Measurements from ENCODE around the gene SETDB2.

Gene SETDB2

DNA sequence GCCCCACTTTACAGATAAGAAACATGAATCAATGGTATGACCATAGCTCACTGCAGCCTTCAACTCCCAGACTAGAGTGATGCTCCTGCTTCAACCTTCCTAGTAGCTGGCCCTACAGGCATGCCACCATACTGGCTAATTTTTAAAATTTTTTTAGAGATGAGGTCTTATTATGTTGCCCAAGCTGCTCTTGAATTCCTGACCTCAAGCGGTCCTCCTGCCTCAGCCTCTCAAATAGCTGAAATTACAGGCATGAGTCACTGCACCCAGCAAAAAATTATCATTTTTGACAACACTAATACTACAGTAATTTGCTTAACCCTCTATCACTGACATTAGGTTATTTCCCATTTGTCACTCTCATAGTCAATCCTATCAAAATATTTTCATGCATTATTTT is 15.0 kb upstream of the SETDB2 start:
- in situ Hi-C loops (cut with MboI; ENCODE audit: low sequenced_read_pairs): no loop called here

DNA sequence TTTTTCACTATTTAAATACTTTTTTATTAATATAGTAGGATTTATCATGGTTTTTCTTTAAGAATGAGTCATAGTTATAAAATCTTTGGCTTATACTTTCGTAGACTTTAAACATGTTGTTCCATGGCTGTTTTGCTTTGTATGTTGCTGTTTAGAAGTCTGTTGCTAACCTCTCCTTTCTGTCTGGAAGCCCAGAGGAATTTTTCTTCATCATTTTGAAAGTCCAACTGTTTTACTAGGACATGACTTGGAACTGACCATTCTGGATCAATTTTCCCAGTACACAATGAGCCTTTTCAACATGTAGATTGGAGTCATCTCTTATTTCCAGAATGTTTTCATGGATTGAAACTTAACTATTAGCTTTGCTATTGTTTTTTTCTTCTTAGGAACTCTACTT is 8.1 kb upstream of the SETDB2 start:
- in situ Hi-C loops (cut with MboI; ENCODE audit: low sequenced_read_pairs): no loop called here

DNA sequence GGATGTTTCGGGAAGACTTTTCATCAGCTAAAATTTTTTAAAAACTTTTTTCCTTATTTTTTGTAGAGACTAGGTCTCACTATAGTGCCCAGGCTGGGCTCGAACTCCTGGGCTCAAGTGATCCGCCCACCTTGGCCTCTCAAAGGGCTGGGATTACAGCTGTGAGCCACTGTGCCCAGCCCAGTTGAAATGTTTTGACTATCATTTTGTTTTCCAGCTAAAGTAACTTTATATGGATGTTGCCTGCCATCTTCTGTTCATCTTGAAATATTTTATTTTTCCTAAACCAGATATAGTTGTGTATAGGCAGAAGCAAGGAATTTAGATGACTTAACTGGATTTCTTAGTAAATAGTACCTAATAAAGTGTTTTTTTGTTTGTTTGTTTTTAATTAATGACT is 7.2 kb upstream of the SETDB2 start:
- in situ Hi-C loops (cut with MboI; ENCODE audit: low sequenced_read_pairs): no loop called here

DNA sequence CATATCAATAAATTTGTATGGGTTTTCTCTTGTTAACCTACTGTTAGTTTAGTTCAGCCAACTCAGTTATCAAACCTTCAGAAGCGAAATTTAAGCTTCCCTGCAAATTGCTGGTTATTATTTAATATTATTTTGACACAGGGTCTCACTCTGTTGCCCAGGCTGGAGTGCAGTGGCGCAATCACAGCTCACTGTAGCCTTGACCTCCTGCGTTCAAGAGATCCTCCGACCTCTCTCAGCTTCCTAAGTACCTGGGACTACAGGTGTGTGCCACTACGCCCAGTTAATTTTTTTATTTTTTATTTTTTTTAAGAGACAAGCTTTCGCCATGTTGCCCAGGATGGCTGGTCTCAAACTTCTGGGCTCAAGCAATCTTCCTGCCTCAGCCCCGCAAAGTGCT is 6.4 kb upstream of the SETDB2 start:
- in situ Hi-C loops (cut with MboI; ENCODE audit: low sequenced_read_pairs): no loop called here

DNA sequence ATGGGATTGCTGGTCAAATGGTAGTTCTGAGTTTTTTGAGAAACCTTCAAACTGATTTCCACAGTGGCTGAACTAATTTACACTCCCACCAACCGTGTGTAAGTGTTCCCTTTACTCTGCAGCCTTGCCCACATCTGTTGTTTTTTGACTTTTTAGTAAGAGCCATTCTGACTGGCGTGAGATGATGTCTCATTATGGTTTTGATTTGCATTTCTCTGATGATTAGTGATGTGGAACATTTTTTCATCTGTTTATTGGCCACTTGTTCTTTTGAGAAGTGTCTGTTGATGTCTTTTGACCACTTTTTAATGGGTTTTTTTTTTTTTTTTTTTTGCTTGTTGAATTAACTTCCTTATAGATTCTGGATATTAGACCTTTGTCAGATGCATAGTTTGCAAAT is 4.5 kb upstream of the SETDB2 start:
- in situ Hi-C loops (cut with MboI; ENCODE audit: low sequenced_read_pairs): no loop called here

DNA sequence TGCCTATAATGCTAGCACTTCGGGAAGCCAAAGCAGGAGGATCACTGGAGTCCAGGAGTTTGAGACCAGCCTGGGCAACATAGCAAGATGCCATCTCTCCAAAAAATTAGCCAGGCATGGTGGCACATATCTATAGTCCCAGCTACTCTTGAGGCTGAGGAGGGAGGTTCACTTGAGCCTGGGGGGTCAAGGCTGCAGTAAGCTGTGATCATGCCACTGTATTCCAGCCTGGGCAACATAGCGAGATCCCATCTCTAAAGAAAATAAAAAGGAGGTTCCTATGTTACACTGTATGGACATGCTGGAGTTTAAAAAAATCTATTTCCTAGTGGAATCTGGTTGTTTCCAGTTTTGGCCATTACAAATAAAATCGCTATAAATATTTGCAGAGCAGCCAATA is 2.8 kb upstream of the SETDB2 start:
- in situ Hi-C loops (cut with MboI; ENCODE audit: low sequenced_read_pairs): no loop called here

DNA sequence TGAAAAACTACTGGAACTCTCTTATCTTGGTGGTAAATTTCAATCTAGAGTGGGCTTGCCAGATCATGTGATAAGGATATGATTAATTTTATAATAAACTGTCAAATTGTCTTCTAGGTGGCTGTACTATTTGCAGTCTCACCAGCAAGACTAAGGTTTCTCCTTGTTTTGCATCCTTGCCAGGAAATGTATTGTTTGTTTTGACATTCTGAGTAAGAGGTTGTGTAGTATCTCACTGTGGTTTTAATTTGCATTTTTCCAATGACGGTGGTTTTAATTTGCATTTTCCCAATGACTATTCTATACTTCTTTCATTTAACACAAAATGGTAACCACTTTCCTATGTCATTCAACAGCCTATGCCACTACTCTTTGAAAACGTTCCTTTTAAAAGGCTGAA is 2.2 kb upstream of the SETDB2 start:
- in situ Hi-C loops (cut with MboI; ENCODE audit: low sequenced_read_pairs): no loop called here

DNA sequence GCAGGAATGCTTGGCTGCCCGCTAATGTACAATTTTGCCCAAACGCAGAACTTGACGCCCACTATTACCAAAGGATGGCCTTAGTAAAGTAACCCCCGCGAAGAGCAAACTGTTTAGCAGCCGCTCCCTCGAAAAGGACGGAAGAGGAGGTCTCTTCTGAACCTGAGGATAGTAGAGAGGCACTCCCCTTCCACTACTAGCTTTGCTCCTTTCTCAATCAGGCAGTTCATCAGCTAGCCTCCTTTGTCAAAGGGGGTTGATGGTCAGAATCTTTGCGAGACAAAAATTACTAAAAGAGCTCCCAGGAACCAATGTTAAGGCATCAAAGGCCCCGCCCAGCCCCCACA is 744 bp upstream of the SETDB2 start:
- in situ Hi-C loops (cut with MboI; ENCODE audit: low sequenced_read_pairs): no loop called here

DNA sequence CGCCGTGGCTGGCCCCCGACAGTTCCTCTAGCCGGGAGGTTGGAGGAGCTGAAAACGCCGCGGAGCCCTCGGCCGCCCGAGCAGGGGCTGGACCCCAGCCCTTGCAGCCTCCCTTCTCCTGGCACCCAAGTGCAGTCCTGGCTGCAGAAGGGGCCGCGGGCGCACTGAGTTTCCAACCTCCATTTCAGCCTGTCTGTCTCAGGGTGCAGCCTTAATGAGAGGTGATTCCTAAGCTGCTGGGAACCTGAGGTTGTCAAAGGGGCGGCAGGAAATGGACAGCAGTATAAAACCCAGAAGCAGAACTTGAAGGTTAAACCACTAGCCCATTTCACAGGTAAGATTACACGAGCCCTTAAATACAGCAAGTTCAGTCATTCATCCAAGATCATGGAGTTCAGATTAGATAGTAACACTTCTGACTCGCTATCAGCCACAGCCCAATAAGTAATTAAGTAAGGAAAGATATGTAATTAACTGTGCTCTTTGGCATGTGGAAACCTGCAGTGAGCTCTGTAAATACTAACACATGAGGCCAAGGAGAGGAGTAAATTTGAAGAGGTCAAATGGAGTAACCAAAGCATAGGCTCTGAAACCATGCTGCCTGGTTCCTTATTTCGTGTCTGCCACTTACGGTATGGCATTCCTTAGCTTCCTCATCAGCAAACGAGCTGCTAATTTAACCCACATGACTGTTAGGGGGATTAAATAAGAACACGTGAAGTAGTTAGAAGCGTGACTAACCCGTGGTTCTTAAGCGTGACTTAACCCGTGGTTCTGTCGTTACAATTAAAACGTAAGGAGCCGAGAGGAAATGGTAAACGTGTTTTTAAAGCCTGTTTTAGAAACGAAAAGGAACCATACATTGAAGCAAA is 686 bp downstream of the SETDB2 start:
- in situ Hi-C loops (cut with MboI; ENCODE audit: low sequenced_read_pairs): no loop called here

DNA sequence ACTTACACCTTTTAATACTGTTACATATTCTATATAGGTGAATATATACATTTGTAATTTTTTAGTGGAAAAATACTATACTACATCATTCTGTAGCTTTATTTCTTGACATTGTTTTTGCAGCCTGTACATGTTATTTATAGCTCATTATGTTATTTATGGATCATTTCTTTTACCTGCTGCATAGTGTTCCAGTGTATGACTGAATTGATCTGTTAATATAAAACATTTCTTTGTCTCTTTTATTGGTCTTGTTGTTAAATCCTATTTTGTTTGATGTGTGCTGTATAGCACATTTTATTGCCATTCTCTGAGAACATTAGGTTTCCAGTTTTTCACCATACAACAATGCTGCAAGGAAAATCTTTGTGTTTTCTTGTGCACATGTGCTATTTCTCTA is 2.4 kb downstream of the SETDB2 start:
- in situ Hi-C loops (cut with MboI; ENCODE audit: low sequenced_read_pairs): no loop called here

DNA sequence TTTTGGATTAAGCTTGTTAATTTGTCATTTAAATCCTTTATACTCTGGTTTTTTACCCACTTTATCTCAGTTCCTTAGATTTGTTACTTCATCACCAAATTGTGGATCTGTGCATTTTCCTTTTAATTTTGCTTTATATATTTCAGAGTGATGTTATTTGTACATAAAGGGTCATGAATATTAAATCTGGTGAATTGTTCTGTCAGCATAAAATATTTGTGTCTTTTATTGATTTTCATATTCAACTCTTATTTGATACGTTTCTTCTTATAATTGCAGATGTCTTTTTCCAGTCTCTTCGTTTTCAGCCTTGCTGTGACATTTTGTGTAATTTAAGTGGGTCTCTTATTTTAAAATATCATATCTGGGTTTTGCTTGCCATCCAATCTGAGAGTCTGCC is 4.7 kb downstream of the SETDB2 start:
- in situ Hi-C loops (cut with MboI; ENCODE audit: low sequenced_read_pairs): no loop called here

DNA sequence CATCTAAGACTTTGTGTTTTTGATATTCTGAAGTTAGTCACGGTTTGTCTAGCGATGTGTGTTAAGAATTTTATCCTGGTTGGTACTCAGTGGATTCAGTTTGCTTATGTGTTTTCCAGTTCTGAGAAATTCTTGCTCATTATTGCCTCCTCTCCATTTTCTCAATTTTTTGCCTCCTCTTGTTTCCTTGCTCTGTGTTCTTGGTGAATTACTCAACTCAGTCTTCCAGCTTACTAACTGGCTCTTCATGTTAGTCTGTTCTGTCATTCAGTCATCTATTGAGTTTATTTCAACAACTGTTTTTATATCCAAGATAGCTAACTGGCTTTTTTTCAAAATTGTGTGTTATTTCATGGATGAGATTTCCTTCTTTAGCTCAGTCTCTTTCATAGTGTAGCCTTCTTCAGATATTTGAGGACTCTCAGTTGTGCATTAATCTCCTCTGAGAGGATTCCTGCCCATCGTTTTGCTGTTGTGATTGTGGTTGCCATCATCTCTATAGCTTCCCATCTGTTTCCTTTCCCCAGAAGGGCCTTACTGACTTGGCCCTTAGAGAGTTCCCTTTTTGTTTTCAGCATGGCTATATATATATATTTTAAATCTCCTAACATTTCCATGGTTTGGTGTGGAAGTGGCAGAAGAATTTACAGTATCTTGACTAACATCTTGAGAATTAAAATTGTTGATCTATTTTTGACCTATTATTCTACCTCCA is 6.2 kb downstream of the SETDB2 start:
- in situ Hi-C loops (cut with MboI; ENCODE audit: low sequenced_read_pairs): no loop called here

DNA sequence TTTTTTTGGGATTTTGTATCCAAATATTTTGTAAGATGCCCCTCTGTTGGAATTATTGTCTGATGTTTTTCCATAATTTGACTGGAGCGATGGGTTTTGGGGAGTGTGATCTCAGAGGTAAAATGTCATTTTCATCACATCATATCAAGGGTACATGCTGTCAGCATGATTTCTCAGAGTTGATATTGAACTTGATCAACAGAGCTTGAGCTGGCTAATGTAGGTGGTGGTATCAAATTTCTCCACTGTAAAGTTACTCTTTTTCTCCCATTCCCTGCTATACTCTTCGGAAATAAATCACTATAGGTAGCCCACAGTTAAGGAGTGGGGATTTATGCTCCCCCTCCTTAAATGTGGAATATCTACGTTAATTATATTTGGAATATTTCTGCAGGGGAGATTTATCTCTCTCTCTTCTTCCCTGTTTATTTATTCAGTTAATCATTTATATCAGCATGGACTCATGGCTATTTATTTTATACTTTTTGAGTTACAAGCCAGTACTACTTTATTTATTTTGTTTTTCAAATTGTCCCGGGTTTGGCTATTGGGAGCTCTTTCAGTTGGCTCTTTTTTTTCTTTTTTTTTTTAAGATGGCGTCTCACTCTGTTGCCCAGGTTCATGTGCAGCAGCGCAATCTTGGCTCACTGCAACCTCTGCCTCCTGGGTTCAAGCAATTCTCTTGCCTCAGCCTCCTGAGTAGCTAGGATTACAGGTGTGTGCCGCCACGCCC is 8.8 kb downstream of the SETDB2 start:
- in situ Hi-C loops (cut with MboI; ENCODE audit: low sequenced_read_pairs): no loop called here

DNA sequence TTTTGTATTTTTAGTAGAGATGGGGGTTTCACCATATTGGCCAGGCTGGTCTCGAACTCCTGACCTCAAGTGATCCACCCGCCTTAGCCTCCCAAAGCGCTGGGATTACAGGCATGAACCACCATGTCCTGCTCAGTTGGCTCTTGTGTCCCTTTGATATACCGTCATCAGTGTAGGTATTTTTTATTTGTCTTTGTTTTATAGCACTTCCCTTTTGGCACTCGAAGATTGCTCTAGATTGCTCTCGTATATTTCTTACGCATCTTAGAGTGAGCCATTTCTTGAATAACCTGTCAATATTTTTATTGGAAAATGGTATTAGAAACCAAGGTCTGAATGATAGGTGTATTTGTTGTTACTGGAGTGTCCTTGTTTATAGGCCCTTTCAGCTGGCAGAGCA is 9.4 kb downstream of the SETDB2 start:
- in situ Hi-C loops (cut with MboI; ENCODE audit: low sequenced_read_pairs): no loop called here

DNA sequence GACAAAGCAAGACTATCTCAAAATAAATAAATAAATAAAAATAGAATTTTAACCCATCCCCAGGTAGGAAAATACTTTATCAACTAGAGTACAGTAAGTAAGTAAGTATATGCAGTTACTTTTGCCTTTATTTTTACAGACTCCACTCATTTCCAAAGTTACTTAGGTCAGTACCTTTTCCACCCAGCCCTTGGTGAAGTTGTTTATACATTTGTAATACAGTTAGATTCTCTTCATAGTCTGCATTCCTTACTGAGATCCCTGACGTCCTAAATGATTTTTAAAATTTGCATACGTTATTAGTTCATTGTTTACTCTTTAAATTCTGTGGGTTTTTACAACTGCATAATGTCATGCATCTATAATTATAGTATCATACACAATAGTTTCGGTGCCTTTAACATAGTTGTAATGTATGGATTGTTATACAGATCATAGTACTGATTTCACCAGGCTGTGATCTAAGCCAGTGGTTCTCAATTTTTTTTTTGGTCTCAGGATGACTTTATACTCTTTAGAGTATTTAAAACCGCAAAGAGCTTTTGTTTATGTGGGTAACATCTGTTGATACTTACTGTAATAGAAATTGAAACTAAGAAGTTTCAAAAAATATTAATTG is 10.4 kb downstream of the SETDB2 start:
- in situ Hi-C loops (cut with MboI; ENCODE audit: low sequenced_read_pairs): no loop called here

DNA sequence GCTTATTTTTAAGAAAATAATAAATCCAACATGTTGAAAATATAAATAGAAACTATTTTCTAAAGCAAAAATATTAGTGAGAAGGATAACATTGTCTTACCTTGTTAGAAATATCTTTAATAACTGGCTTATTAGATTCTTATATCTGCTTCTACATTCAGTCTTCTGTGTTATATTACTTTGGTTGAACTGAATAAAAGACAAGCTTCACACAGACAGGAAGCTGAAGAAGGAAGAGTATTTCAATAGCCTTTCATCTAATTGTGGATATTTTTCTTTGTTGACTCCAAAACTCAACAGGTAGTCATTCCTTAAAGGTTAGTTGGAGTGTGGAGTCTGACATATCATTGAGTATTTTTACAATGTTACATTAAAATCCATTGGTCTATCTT is 10.9 kb downstream of the SETDB2 start:
- in situ Hi-C loops (cut with MboI; ENCODE audit: low sequenced_read_pairs): no loop called here

DNA sequence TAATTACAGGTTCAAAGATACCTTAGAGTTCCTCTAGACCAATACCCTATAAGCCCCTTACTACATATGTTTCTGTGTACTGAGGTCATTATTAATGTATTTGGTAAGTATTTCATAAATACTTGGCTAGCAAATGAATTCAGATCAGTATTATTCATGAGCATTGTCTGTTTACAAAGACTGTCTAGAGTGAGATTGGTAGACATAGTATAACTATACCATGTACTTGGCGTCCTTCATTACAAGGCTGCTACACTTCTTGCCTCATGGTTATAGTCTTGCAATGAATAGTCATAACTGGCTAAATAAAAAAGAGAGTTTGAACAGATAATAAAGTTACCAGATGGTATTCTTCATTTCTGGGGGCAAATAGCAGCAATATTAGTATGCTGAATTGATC is 12.1 kb downstream of the SETDB2 start:
- in situ Hi-C loops (cut with MboI; ENCODE audit: low sequenced_read_pairs): no loop called here

DNA sequence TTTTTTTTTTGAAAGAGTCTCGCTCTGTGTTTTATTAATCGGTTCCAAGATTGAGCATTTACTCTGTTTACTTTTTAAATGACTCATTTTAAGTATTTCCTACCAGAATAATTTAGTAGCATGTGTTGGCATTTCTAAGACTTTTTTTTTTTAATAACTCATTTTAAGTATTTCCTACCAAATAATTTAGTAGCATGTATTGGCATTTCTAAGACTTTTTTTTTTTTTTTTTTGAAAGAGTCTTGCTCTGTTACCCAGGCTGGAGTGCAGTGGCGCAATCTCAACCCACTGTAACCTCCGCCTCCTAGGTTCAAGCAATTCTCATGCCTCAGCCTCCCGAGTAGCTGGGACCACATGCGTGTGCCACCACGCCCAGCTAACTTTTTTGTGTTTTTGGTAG is 13.1 kb downstream of the SETDB2 start:
- in situ Hi-C loops (cut with MboI; ENCODE audit: low sequenced_read_pairs): no loop called here

DNA sequence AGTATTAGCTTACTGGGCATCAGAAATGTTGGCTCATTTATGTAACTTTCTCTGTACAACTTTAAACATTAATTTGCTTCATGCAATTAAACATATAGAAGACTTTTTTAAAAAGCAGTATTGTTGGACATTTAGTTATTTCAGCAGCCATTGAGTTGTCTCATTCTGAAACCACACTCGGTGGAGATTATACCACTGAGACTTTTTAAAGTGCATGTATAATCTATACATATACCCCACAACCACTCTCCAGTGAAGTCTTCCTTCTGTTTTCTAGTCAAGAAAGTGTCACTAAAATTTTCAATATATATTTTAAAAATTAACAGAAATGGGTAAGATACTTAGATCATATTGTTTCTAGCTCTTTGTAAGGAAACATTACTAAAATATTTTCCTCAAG is 15.5 kb downstream of the SETDB2 start:
- in situ Hi-C loops (cut with MboI; ENCODE audit: low sequenced_read_pairs): no loop called here

DNA sequence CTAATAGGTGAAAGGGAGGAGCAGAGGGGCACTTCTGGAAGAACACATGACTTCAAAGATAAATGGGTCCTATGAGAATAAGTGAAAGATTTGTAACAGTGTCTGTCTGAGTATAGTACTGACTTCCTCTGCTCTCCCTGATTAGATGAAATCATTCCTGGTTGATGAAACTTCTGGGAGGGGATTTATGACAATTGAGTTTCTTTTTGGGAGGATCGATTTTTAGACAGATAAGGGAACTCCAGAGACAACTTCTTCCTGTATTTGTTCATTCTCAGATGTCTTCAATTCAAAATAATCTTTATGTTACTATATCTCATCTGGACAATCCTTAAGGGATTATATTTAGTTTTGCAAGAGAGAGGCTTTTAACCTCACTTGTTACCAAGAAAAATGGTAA is 20.0 kb downstream of the SETDB2 start:
- in situ Hi-C loops (cut with MboI; ENCODE audit: low sequenced_read_pairs): no loop called here

DNA sequence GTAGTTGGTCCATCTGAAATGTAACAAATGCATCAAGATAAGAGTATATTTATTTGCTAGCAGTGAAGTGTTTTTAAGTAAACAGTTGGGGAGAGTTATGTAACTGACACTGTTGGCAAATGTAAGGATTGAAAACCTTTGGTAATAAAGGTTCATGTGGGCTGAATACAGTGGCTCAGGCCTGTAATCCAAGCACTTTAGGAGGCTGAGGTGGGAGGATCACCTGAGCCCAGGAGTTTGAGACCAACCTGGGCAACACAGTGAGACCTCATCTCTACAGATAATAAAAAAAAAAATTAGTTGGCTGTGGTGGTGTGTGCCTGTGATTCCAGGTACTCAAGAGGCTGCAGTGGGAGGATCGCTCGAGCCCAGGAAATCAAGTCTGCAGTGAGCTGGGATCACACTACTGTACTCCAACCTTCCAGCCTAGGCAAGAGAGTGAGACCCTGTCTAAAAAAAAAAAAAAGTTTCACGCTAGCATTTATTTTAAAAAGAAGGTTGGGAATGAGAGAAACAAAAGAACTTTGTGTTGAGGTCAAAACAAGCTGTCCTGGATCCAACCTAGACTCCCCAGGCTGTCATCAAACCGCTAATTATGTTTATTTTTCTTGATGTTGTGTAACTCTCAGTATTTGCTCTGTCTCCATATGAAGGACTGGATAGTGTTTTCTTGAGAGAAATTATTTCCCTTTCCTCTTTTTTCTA is 20.7 kb downstream of the SETDB2 start:
- in situ Hi-C loops (cut with MboI; ENCODE audit: low sequenced_read_pairs): no loop called here
